Aorta (tissue), 5 donors: ENCODE data around the gene CELSR1. TPM values are rescaled to one million over a fixed set of nuclear protein-coding genes. Genes with fewer than 3 reads are reported as not detected.
"Not testable (repeated sequence)": the region's sequence is repeated elsewhere in the genome, so short reads cannot be mapped to it uniquely, and the experiment has no call there.

Experiments used
- ATAC-seq: fragments of 200-7000 bp; cut with Tn5 transposase; one replicate; pipeline ENCODE4 v1.9.1; 2022; ENCODE audit warnings: moderate library complexity; ENCODE audit not compliant: low FRiP score
- DNase-seq, 2 donors: peaks; one replicate each; pipeline ENCODE4 v3.0.0-alpha.2; 2020
- H3K27ac ChIP-seq, 2 donors: one replicate each; pipeline ENCODE4 v1.5.1; 2013; ENCODE audit warnings: low read length in 2 of 2, mild to moderate bottlenecking in 2 of 2, moderate library complexity in 2 of 2, control low read depth in 1 of 2, inconsistent platforms in 1 of 2, low read depth in 1 of 2
- H3K27me3 ChIP-seq, 2 donors: one replicate each; pipeline ENCODE4 v1.6.1; 2013; ENCODE audit warnings: control low read depth in 1 of 2, low read length in 1 of 2, mild to moderate bottlenecking in 1 of 2, moderate library complexity in 1 of 2; ENCODE audit not compliant: insufficient read depth in 2 of 2, control insufficient read depth in 1 of 2
- H3K36me3 ChIP-seq, 2 donors: one replicate each; pipeline ENCODE4 v1.6.1; 2013; ENCODE audit warnings: control low read depth in 1 of 2, low read length in 1 of 2, mild to moderate bottlenecking in 1 of 2; ENCODE audit not compliant: insufficient read depth in 2 of 2, control insufficient read depth in 1 of 2
- H3K4me1 ChIP-seq, 2 donors: one replicate each; pipeline ENCODE4 v1.6.1; 2013; ENCODE audit warnings: low read length in 2 of 2, control low read depth in 1 of 2, mild to moderate bottlenecking in 1 of 2, moderate library complexity in 1 of 2; ENCODE audit not compliant: insufficient read depth in 2 of 2, control insufficient read depth in 1 of 2
- H3K4me3 ChIP-seq, 2 donors: one replicate each; pipeline ENCODE4 v1.5.1; 2013; ENCODE audit warnings: low read length in 2 of 2, control low read depth in 1 of 2, mild to moderate bottlenecking in 1 of 2
- H3K9me3 ChIP-seq: one replicate; pipeline ENCODE4 v1.6.1; 2013; ENCODE audit warnings: mild to moderate bottlenecking, low read length; ENCODE audit not compliant: control insufficient read depth
- WGBS, 2 donors: extraction: QIAGEN DNeasy Blood & Tissue Kit; methylation state at CpG; one replicate each; pipeline ENCODE4 v1.1.7; 2013; 5-methylcytosine and 5-hydroxymethylcytosine counted together
- intact Hi-C, 2 donors: fragments of 100-400 bp; cut with DNase I; formaldehyde crosslinking; loops; one replicate each; pipeline versions ENCODE4 v1.14.2 to v1.15.0; 2022
- polyA plus RNA-seq, 2 donors: library from polyadenylated mRNA; stranded (reverse); fragments of 200-250 nt; gene quantifications; one replicate each; pipeline ENCODE4 v1.2.3, GENCODE V29; 2013
- total RNA-seq, 2 donors: library from RNA; stranded (reverse); fragmentation: NEBNext Ultra II Directional; extraction: Animal tissue kit (Norgen Biotek cat#: 25700); gene quantifications; one replicate each; pipeline ENCODE4 v1.2.1, GENCODE V29; 2021
- donor health status: healthy with polysubstance abuse.
- donor health status: Bipolar disorder and iron deficiency.
- donor health status: DM: no; HTN: no; CAD: no.
- donor health status: DM: no; HTN: no; CAD: no.
- donor health status: DM: yes; HTN: yes; CAD: no.

Gene CELSR1
- total and polyA plus RNA-seq, 4 donors: 0.15 to 3.0 (median 1.3) TPM

DNA sequence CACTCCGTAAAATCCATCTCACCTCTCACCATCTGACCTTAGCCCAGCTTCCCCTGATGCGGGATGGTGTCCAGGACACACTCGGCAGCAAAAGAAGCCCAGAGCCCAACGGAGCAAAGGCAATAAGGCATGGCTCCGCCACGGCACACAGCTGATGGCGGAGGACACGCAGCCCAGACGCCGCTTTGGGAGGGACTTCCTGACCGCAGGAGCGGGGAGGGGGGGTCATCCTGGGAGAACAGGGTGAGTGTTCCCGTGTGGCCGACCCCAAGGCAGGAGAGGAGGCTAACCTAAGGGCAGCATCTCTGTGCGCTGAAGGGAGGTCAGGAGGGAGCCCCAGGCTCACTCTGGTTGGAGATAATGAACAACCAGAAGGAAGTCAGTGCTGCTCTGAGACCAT is 130.6 kb downstream of the CELSR1 start:
- Histone ChIP-seq H3K9me3 (no peaks in the 10 kb centered on the region), H3K4me1 (no peaks in the 10 kb centered on the region), H3K27ac (no peak overlapping the region), H3K36me3 (no peaks in the 10 kb centered on the region), H3K27me3 (no peaks in the 10 kb centered on the region), H3K4me3 (no peak overlapping the region)
- DNase-seq (no peak), ATAC-seq (no peak)
- WGBS, 2 donors: 88 to 90% methylated on average over 15 of the region's 15 CpGs
- intact Hi-C loops: no loop called here

DNA sequence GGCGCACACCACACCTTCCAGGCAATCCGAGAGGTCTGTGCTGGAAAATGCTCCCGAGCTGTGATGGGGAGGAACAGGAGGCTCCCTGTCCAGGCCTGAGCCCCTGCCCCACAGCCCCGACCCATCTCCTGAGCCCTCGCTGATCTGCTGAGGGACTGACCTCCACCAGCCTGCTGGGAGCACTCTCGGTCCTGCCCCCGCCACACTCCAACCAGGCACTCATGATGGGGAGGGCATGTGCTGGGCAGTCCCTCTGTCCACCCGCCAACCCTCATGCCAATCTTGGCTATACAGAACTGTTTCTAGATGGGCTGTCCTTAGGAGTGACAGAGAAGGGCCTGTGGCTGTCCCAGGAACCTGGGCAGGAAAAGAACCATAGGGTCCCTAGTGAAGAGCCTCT is 131.1 kb downstream of the CELSR1 start:
- intact Hi-C loops: no loop called here
- Histone ChIP-seq H3K27me3 (no peaks in the 10 kb centered on the region), H3K4me3 (no peak overlapping the region), H3K4me1 (no peaks in the 10 kb centered on the region), H3K27ac (no peak overlapping the region), H3K9me3 (no peaks in the 10 kb centered on the region), H3K36me3 (no peaks in the 10 kb centered on the region)
- WGBS, 2 donors: 90 to 94% methylated on average over 8 of the region's 8 CpGs
- ATAC-seq: no peak
- no peak for DNase-seq

DNA sequence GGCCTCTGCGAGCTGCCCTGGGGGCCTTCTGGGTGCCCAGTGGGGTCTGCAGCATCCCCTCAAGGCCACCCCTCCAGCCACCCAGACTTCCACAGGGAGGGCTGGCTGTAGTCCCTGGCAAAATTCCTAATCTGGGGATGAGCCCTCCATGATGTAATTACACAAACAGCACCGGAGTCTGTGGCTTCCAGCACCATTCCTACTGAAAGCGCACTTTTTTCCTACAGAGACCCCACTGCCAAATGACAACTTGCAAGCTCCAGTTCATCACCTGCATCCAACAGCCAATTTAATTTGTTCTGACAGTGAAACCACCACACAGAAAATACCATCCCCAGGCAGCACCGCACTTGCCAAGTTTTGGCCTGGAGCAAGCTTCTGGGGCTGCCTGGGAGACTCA is 131.5 kb downstream of the CELSR1 start:
- ATAC-seq (no peak), DNase-seq (no peak)
- H3K4me1 ChIP-seq: no peaks in the 10 kb centered on the region
- no peaks in the 10 kb centered on the region for H3K27me3 ChIP-seq
- WGBS, 2 donors: 74% methylated on average over 4 of the region's 4 CpGs
- no peaks in the 10 kb centered on the region for H3K9me3 ChIP-seq
- H3K4me3 ChIP-seq: no peak overlapping the region
- no peaks in the 10 kb centered on the region for H3K36me3 ChIP-seq
- intact Hi-C loops: no loop called here
- H3K27ac ChIP-seq: no peak overlapping the region

DNA sequence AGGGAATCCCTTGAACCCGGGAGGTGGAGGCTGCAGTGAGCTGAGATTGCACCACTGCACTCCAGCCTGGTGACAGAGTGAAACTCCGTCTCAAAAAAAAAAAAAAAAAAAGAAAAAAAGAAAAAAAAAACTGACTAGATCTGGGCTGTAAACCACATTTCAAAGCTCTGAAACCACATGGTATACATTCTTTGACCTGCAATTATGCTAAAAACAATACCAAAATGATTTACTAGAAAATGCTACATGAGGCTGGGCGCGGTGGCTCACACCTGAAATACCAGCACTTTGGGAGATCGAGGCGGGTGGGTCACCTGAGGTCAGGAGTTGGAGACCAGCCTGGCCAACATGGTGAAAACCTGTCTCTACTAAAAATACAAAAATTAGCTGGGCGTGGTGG is 133.5 kb downstream of the CELSR1 start:
- H3K36me3 ChIP-seq, ATAC-seq, H3K4me3 ChIP-seq, intact Hi-C loops, DNase-seq, H3K27ac ChIP-seq, H3K4me1 ChIP-seq, H3K9me3 ChIP-seq, H3K27me3 ChIP-seq: not testable (repeated sequence)
- WGBS, 2 donors: 85 to 93% methylated on average over 7 of the region's 7 CpGs

DNA sequence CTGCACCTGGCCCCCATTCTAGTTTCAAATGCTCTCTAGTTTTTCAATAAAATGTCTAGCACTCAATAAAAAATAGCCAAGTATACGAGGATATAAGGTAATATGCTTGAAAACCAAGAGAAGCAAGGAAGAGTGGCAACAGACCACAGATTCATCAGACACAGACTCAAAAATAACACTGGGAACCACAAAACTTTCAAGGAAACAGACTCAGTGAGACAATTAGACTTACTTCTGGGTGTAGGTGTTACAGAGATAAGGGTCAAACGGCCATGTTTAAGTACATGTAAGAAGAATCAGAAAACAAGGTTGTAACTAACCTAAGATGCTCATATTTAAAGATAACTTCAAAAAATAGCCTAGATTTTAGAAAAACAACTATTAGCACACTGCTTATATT is 134.9 kb downstream of the CELSR1 start:
- Histone ChIP-seq H3K4me1 (no peaks in the 10 kb centered on the region), H3K27ac (no peak overlapping the region), H3K27me3 (no peaks in the 10 kb centered on the region), H3K36me3 (no peaks in the 10 kb centered on the region), H3K4me3 (no peak overlapping the region), H3K9me3 (no peaks in the 10 kb centered on the region)
- DNase-seq: no peak
- ATAC-seq: no peak
- intact Hi-C loops: no loop called here
- 82 to 88% methylated on average over 2 of the region's 2 CpGs for WGBS, 2 donors

DNA sequence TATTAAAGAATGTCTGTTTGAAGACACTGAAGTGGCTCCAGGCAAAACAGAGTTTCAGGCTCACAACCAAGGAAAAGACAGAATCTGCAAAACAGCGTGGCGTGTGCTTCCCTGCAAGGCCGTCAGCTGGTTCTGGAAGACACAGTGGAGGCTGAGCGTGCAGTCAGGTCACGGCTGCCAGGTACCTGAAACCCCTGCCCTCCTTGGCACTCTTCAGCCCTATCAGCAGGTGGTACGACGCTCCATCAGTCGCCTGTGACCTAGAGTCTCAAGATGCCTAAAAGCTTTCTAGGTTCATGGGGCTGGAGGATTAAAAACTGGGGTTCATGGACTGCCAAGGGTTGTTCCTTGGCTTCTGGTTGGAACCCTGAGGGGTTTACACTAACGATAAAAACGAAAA is 136.1 kb downstream of the CELSR1 start:
- no peaks in the 10 kb centered on the region for H3K9me3 ChIP-seq
- no peaks in the 10 kb centered on the region for H3K36me3 ChIP-seq
- H3K27ac ChIP-seq: no peak overlapping the region
- no peak overlapping the region for H3K4me3 ChIP-seq
- no peak for DNase-seq
- intact Hi-C loops: no loop called here
- 87 to 92% methylated on average over 10 of the region's 10 CpGs for WGBS, 2 donors
- no peaks in the 10 kb centered on the region for H3K27me3 ChIP-seq
- H3K4me1 ChIP-seq: no peaks in the 10 kb centered on the region
- ATAC-seq: no peak

DNA sequence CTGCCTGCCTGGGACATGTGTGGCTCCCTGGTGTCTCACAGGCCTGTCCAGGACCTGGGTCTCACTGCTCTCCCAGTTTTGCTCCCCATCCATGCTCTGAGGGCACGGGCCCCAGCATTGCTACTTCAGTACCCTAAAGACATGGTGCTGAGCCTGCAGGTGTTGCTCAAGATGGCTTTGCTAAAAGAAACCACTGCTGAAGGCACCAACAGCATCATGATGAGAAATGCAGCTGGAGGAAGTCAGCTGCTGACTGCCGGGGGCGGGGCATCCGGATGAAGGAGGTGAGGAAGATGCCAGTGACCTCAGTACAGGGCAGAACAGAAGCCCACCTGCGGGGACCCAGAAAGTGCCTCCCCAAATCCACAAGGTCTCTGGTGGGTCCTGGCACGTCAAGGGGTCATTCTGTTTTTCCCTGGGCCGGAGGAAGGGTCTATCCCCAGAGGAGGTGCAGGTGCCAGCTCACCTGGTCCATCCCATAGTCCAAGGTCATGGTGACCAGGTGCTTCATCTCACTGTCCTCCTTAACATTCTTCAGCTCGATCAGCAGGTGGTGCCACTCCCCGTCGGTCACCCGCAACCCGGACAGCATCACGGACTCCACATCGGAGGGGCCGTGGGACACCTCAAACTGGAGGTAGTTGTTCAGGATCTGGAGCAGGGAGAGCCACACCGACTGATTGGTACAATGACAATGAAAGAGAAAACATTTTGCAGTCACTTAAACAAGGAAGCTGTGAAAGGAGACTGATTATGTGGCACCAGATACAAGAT is 138.0 kb downstream of the CELSR1 start:
- 92 to 93% methylated on average over 16 of the region's 16 CpGs for WGBS, 2 donors
- intact Hi-C loops: no loop called here

DNA sequence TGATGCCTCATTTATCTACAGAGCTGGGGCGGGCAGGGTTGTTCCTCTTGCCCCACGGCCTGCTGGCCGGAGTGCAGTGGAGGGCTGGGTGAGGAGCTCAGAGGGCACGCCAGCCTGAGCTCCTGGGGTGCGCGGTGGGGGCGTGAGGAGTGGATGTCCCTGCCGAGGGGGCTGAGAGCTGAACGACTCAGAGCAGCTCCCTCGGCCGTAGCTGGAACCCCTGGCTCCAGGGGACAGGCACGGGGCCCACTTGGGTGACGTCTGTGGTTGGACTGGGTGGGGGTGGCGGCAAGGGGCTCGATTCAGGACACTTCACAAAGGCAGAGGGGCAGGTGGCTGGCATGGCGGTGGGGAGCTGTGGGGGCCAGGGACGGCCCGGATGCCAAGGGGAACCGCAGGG is 139.5 kb downstream of the CELSR1 start:
- H3K9me3 ChIP-seq: no peaks in the 10 kb centered on the region
- H3K27ac ChIP-seq: no peak overlapping the region
- no peaks in the 10 kb centered on the region for H3K36me3 ChIP-seq
- intact Hi-C loops: no loop called here
- no peak for DNase-seq
- no peaks in the 10 kb centered on the region for H3K27me3 ChIP-seq
- H3K4me3 ChIP-seq: no peak overlapping the region
- H3K4me1 ChIP-seq: no peaks in the 10 kb centered on the region
- ATAC-seq: no peak
- WGBS, 2 donors: 84 to 89% methylated on average over 19 of the region's 19 CpGs

More for the DNA sequence above, 138.0 kb downstream of the CELSR1 start:
- H3K4me1 ChIP-seq: no peaks in the 10 kb centered on the region
- H3K27me3 ChIP-seq: no peaks in the 10 kb centered on the region
- no peak overlapping the region for H3K4me3 ChIP-seq
- DNase-seq: no peak
- no peak overlapping the region for H3K27ac ChIP-seq
- no peak for ATAC-seq
- H3K9me3 ChIP-seq: no peaks in the 10 kb centered on the region
- no peaks in the 10 kb centered on the region for H3K36me3 ChIP-seq

DNA sequence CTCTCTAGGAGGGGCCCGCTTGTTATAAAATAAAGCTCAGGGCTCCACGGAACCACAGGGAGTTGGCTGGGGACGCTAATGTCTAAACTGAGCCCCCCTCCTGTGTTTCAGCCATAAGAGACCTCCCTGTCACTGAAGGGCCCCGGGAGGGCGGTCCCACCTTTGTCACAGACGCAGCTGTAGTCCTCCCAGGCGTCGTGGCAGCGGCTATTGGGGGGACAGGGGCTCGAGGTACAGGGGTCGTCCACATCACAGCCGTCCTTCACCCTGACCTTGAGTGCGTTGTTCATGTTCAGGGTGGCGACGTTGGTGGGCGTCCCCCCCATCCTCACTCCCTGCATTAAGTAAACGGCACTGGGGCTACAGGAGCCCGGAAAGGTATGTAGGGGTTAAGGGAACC is 139.9 kb downstream of the CELSR1 start:
- H3K4me3 ChIP-seq: no peak overlapping the region
- no peaks in the 10 kb centered on the region for H3K27me3 ChIP-seq
- ATAC-seq: no peak
- no peak for DNase-seq
- intact Hi-C loops: no loop called here
- WGBS, 2 donors: 84 to 87% methylated on average over 18 of the region's 18 CpGs
- no peaks in the 10 kb centered on the region for H3K36me3 ChIP-seq
- no peak overlapping the region for H3K27ac ChIP-seq
- no peaks in the 10 kb centered on the region for H3K9me3 ChIP-seq
- H3K4me1 ChIP-seq: no peaks in the 10 kb centered on the region
